ENCODE results near the gene LRP1B.

DNA sequence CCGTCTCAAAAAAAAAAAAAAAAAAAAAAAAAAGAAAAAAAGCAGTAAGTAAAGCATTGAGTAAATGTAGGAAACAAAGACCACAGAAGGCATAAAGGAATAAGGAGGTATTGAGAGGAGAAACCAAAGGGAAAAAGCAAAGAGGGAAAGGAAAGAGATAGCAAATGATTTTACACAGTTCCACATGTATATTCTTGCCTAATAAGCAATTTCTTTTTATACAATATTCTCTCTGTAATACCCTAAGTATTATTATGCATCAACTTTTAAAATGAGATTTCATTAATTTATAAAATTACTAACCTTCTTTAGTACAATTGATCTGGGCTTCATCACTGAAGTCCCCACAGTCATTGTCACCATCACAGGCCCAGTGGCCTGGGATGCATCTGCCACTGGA is 1180.9 kb downstream of the LRP1B start:
- TF ChIP-seq, protein P1, sequence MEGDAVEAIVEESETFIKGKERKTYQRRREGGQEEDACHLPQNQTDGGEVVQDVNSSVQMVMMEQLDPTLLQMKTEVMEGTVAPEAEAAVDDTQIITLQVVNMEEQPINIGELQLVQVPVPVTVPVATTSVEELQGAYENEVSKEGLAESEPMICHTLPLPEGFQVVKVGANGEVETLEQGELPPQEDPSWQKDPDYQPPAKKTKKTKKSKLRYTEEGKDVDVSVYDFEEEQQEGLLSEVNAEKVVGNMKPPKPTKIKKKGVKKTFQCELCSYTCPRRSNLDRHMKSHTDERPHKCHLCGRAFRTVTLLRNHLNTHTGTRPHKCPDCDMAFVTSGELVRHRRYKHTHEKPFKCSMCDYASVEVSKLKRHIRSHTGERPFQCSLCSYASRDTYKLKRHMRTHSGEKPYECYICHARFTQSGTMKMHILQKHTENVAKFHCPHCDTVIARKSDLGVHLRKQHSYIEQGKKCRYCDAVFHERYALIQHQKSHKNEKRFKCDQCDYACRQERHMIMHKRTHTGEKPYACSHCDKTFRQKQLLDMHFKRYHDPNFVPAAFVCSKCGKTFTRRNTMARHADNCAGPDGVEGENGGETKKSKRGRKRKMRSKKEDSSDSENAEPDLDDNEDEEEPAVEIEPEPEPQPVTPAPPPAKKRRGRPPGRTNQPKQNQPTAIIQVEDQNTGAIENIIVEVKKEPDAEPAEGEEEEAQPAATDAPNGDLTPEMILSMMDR (IDR thresholded peaks at IDR 0.05) = no peak
- TF ChIP-seq CHD2 (IDR thresholded peaks at IDR 0.05; ENCODE audit: low read length, partially characterized antibody) = no peak
- TF ChIP-seq FOXJ3 (CRISPR knock-in tag; IDR thresholded peaks at IDR 0.05) = no peak
- no peak for TF ChIP-seq SIN3A (IDR thresholded peaks at IDR 0.05; ENCODE audit: borderline replicate concordance, low read depth, low read length)
- TF ChIP-seq RCOR1 (IDR thresholded peaks at IDR 0.05; ENCODE audit: low read length) = no peak
